ENCODE results near the gene ESR1. TPM values are rescaled to one million over a fixed set of nuclear protein-coding genes. Genes with fewer than 3 reads are reported as not detected.

Gene ESR1
- total RNA-seq, 1 experiment from 2014 or later, result not detected

DNA sequence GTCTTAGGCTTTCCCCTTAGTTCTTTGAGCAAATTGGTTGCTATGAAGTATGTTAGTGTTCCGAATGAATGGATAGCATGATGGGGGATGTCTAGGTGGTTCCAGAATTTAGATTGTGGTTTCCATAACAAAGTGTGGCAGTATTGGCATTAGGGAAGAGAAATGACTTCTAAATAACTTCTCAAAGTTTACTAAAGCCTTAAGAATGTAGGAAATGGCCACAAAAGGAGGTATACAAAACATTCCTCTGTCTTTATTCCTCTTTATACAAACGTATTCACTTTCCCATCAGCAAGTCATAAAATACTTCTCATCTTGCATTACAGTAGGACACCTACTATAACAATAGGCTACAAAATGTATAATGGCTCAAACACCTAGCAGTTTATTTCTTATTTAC, 279.6 kb downstream of the ESR1 start:
- Histone ChIP-seq H2AK5ac (ENCODE audit: insufficient read length, low read length) (no peak overlapping the region), H2BK12ac (ENCODE audit: insufficient read length, low read depth, low read length) (no peak overlapping the region), H3K79me2 (ENCODE audit: insufficient read depth, low read length) (no peaks in the 10 kb centered on the region), H3K27me3 (ENCODE audit: insufficient read depth, low read length) (no peaks in the 10 kb centered on the region), H3K23ac (ENCODE audit: insufficient read length, low read depth, low read length) (no peak overlapping the region), H4K5ac (ENCODE audit: insufficient read length, low read depth, low read length) (no peak overlapping the region), H3K27ac (ENCODE audit: insufficient read length, low read depth, low read length) (no peak overlapping the region), H3K56ac (ENCODE audit: insufficient read length, low read depth, low read length) (no peak overlapping the region), H2BK120ac (ENCODE audit: low read depth, low read length, poor library complexity, severe bottlenecking) (no peak overlapping the region), H4K91ac (ENCODE audit: insufficient read length, low read depth, low read length) (no peak overlapping the region), H3K23me2 (ENCODE audit: insufficient read length, low read depth, low read length, poor library complexity, severe bottlenecking) (no peaks in the 10 kb centered on the region), H3T11ph (ENCODE audit: low read length) (no peak overlapping the region), H4K20me1 (ENCODE audit: control insufficient read depth, insufficient read depth, insufficient read length) (no peaks in the 10 kb centered on the region), H3K4me1 (ENCODE audit: insufficient read depth, low read length) (no peaks in the 10 kb centered on the region), H3K4me2 (ENCODE audit: insufficient read depth, insufficient read length, low read length) (no peak overlapping the region), H2AFZ (ENCODE audit: low read length) (no peak overlapping the region), H3K9ac (ENCODE audit: extremely low read depth, insufficient read length, low read length) (no peak overlapping the region), H3K4ac (ENCODE audit: low read depth, low read length) (no peak overlapping the region), H3K14ac (ENCODE audit: insufficient read depth, low read length) (no peak overlapping the region), H3K9me3 (ENCODE audit: control insufficient read depth, low read depth, low read length) (no peaks in the 10 kb centered on the region), H2BK20ac (ENCODE audit: low read depth, low read length, poor library complexity, severe bottlenecking) (no peak overlapping the region), H3K79me1 (ENCODE audit: insufficient read depth, low read depth, low read length, poor library complexity, severe bottlenecking) (no peaks in the 10 kb centered on the region), H3K18ac (ENCODE audit: insufficient read length, low read depth, low read length) (no peak overlapping the region), H2BK15ac (ENCODE audit: low read depth, low read length) (no peak overlapping the region), H4K8ac (replicated peaks; ENCODE audit: insufficient read length, low read depth, low read length) (no peak overlapping the region), H2BK5ac (ENCODE audit: insufficient read length, low read length) (no peak overlapping the region)
- Mint-ChIP-seq H3K9me3 (peaks cover 1 to 2% of the 10 kb centered on the region in 2 experiments; a peak in 2 of 5 replicates), H3K27me3 (ENCODE audit: low read depth) (no peaks in the 10 kb centered on the region; the same call in 1 of the 2 replicates), H3K4me1 (peaks cover 6% of the 10 kb centered on the region in 2 experiments; a peak in 3 of 4 replicates), H3K27ac (no peak overlapping the region), H3K4me3 (no peak overlapping the region), H3K36me3 (ENCODE audit: insufficient read depth in 1 of 3, low read depth in 3 of 3) (no peaks in the 10 kb centered on the region)
- WGBS (ENCODE audit: extremely low coverage, insufficient read length, low lambda C conversion rate), result no CpG with 5 or more reads among the region's 2 CpGs
- TF ChIP-seq, protein P1, sequence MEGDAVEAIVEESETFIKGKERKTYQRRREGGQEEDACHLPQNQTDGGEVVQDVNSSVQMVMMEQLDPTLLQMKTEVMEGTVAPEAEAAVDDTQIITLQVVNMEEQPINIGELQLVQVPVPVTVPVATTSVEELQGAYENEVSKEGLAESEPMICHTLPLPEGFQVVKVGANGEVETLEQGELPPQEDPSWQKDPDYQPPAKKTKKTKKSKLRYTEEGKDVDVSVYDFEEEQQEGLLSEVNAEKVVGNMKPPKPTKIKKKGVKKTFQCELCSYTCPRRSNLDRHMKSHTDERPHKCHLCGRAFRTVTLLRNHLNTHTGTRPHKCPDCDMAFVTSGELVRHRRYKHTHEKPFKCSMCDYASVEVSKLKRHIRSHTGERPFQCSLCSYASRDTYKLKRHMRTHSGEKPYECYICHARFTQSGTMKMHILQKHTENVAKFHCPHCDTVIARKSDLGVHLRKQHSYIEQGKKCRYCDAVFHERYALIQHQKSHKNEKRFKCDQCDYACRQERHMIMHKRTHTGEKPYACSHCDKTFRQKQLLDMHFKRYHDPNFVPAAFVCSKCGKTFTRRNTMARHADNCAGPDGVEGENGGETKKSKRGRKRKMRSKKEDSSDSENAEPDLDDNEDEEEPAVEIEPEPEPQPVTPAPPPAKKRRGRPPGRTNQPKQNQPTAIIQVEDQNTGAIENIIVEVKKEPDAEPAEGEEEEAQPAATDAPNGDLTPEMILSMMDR (conservative IDR thresholded peaks at IDR 0.05), result no peak
- DNase-seq, result no peak
